LoVo (cell line): ENCODE results near the gene PTPN22.

Source experiments
- DNase-seq: peaks from one replicate; pipeline ENCODE4 v3.0.0-alpha.2; 2016; ENCODE audit warnings: low spot score

The PTPN22 gene

GRCh38 chr1:113887402-113888175, 16.1 kb upstream of the PTPN22 start, which contains the start of gene BCL2L15:
Gene BCL2L15 (minus strand): TSS chr1:113887581. CDS start chr1:113887375, 206 bp downstream.
- peak; percentile 84 for DNase-seq

GRCh38 chr1:113886417-113887401, 15.2 kb upstream of the PTPN22 start:
- DNase-seq: no peak

- DNase-seq: no peak
These were observed 10.1 kb upstream of the PTPN22 start for GRCh38 chr1:113881661-113882060.

GRCh38 chr1:113879739-113880038, 8.2 kb upstream of the PTPN22 start:
- no peak for DNase-seq

GRCh38 chr1:113876176-113876575, 4.7 kb upstream of the PTPN22 start:
- no peak for DNase-seq

- no peak for DNase-seq
These were observed 4.2 kb upstream of the PTPN22 start for GRCh38 chr1:113875714-113876113.

GRCh38 chr1:113874012-113874879, 2.7 kb upstream of the PTPN22 start:
- DNase-seq: peak; percentile 55

GRCh38 chr1:113872219-113872935, 865 bp upstream of the PTPN22 start:
- DNase-seq: no peak

GRCh38 chr1:113870778-113871177, 734 bp downstream of the PTPN22 start:
- DNase-seq: no peak

GRCh38 chr1:113868387-113869083, 3.0 kb downstream of the PTPN22 start:
- DNase-seq: no peak

- DNase-seq: no peak
These were observed 9.9 kb downstream of the PTPN22 start for GRCh38 chr1:113861641-113862040.

- DNase-seq: no peak
These were observed 10.6 kb downstream of the PTPN22 start for GRCh38 chr1:113860891-113861290.

GRCh38 chr1:113859478-113860175, 11.9 kb downstream of the PTPN22 start:
- DNase-seq: no peak

GRCh38 chr1:113858982-113859381, 12.5 kb downstream of the PTPN22 start:
- DNase-seq: no peak

GRCh38 chr1:113858418-113858817, 13.1 kb downstream of the PTPN22 start:
- no peak for DNase-seq

- no peak for DNase-seq
These were observed 13.7 kb downstream of the PTPN22 start for GRCh38 chr1:113857776-113858175.

- DNase-seq: no peak
These were observed 15.1 kb downstream of the PTPN22 start for GRCh38 chr1:113856401-113856790.

- no peak for DNase-seq
These were observed 15.7 kb downstream of the PTPN22 start for GRCh38 chr1:113855630-113856400.

- no peak for DNase-seq
These were observed 17.3 kb downstream of the PTPN22 start for GRCh38 chr1:113854234-113854633.
